NCI-H1048 (cell line): Measurements from ENCODE around the gene CRTC1.

Experiments
- DNase-seq: peaks from one replicate; lab custom pipeline; 2025; lab: John Stamatoyannopoulos, UW

Gene CRTC1

GRCh38 chr19:18651733-18652132 is 31.7 kb upstream of the CRTC1 start:
- no peak for DNase-seq

GRCh38 chr19:18653853-18654252 is 29.6 kb upstream of the CRTC1 start:
- no peak for DNase-seq

DNA sequence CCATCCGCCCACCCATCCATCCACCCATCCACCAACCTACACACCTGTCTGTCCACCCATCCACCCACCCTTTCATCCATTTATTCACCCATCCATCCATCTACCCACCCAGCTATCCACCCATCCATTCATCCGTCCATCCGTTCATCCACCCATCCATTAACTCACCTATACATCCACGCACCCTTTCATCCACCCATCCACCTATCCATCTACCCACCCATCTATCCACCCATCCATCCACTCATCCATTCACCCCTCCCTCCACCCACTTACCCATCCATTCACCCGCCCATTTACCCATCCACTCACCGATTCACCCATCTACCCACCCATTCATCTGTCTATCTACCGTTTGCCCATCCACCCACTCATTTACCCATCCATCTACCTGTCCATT is 29.0 kb upstream of the CRTC1 start:
- no peak for DNase-seq

DNA sequence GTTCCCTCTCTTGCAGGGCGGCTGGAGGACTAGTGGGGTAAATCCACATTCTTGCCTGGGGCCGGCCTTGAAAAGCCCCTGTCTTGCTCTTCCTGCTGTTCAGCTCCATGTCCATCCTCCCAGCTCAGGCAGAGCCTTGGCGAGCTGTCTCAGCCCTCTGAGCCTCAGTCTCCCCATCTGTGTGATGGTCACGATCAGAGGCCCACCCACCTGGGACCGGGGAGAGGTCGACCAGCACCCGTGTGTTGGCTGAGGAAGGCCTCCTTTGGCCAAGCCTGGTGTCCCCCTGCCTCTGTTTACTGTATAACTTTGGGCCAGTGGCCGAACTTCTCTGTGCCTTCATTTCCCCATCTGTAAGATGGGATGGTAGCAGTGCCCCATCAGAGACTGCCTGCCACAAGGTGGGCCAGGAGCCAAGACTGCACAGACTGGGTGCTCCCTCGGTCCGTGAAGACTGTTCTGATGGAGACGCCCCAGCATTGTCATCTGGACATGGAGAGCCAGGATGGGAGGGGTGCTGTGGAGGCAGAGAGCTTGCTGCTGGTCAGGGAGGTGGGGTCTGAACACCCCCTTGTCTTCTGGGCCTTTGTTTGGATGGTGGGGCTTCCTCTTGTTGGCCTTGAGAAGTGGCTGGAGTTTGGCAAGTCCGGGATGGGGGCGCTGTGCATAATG is 28.2 kb upstream of the CRTC1 start:
- no peak for DNase-seq

DNA sequence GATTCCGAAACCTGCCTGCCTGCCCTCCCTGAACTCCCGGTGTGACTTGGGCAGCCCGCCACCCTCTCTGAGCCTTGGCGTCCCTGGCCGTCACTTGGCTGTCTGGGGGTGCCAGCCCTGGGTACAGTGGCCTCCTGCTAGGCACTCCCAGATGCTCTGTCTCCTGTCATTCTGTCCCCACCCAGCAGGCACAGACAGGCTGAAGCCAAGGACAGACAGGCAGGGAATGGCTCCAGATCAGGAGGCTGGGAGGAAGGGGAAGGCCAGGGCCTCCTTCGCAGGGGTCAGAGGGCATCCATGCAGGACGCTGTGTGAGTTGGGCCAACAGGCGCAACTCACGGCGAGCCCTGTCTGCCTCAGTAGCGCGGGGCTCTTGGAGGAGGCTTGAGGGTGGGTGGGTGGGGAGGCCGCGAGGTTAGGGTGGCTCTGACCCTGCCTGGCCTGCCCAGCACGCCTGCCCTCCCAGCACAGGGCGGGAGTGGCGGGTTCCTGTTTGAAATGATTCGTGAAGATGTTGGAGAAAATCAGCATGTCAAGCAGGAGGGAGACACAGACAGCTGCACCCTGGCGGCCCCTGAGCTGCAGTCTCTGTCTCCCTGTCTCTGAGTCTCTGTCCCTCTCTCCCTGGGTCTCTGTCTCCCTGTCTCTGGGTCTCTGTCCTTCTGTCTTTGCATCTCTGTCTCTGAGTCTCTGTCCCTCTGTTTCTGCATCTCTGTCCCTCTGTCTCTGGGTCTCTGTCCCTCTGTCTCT is 27.0 kb upstream of the CRTC1 start:
- no peak for DNase-seq

GRCh38 chr19:18657590-18658365 is 25.7 kb upstream of the CRTC1 start:
- DNase-seq: no peak

GRCh38 chr19:18658366-18658855 is 25.1 kb upstream of the CRTC1 start:
- DNase-seq: no peak

- no peak for DNase-seq
These were observed 24.0 kb upstream of the CRTC1 start for GRCh38 chr19:18659281-18660050.

DNA sequence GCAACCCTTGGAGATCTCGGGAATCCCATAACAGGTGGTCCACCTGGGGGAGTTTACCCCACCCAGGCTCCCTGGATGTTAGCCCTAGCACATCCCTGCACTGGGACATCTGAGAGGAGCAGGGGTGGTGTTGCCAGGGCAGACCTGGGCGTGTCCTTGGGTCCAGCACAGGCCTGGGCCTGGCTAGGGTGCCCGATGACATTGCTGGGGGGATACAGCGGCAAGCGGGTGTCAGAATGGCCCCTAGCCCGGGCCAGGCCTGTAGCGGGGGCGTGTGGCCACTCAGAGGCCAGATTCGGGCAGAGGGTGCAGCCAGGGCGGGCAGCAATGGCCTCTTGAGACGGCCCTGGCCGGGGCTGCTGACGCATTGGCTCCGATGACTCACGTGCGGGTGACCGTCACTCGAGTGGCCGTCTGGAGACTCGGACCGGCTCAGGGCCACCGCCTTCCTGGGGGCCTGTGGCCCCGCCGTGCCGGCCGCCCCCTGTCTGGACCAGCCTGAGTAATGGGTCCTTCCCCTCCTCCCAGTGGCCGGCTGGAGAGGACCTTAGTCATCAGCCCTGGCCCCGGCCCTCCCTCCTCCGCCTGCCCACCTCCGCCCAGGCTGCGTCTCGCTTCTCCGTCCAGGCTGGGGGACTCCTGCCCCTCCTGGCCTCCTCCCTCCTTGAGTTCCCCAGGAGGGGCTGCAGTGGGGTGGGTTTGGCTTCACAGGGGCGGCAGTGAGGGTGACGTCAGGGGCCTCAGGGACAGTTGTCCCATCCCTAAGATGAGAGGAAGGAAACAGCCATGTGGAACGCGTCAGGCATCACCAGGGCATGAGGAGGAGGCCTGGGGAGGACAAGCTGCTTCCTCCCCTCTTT is 23.2 kb upstream of the CRTC1 start:
- no peak for DNase-seq

DNA sequence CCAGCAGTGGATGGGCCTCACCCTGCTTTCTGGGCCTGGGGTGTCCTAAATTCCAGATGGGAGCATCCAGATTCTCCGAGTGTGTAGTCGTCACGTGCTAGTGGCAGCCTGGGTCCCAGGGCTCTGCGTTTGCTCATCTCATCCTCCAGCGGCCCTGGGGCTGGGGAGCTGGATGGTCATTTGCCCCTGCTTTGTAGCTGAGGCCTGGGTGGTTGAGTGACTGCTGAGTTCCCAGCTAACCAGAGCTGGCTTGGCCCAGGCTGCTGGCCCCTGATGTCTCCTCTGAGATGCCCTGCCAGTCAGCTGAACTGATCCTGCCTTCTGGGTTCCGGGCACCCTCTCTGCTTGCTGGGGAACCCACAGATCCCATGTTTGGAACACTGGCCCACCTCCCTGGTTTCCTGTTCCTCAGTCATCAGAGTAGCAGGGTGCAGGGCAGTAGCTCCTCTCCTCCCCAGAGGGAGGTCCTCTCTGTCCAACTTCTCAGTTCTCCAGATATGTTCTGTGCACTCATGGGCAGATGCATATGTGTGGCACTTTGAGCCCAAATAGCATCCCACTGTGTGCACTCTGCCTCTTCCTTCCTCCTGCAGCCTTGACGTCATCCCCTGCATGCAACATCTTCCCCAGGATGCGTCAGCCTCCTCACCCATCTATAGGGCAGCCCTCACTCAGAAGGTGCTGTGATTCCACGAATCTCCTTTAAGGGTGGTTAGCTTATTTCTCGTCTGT is 22.4 kb upstream of the CRTC1 start:
- no peak for DNase-seq

GRCh38 chr19:18662972-18663732 is 20.3 kb upstream of the CRTC1 start:
- DNase-seq: no peak

- DNase-seq: no peak
These were observed 19.4 kb upstream of the CRTC1 start for GRCh38 chr19:18663940-18664530.

DNA sequence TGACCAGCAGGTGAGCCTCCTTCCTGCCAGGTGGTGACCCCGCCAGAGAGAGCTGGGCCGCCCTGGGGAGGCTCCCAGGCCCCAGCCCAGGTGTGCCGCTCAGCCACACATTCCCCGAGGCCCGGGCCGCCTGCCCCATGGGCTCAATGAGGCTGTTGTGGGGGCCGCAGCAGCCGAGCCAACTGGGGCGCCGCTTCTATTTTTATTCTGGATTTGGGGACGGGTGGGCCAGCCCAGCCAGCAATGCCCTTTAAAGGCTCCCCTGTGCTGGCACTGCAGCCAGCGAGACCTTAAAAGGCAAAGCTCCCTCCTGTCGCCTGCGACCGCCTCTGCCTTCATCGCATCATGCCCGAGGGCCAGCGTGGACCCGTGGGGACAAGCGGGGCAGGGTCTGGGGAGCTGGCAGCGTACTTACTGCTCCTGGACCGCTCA is 17.7 kb upstream of the CRTC1 start:
- no peak for DNase-seq

DNA sequence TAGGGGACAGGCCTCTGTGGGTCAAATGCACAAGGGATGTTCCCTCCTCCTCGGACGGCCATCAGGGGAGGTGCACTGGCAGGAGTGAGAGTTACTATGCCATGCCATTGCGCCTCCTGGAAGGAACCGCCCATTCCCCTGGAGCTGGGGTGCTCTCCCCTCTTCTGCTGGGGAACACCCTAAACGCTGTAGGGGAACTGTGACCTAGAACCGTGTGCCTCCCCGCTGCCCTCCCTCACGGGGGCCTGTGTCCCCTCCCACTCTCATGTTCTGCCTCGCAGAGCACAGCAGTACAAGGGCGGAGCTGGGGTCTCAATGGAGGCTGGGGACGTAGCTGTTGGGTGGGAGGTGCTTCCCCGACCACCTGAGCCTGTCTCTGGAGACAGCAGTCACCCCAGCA is 17.2 kb upstream of the CRTC1 start:
- DNase-seq: no peak

- no peak for DNase-seq
These were observed 16.7 kb upstream of the CRTC1 start for GRCh38 chr19:18666784-18667183.

- no peak for DNase-seq
These were observed 15.8 kb upstream of the CRTC1 start for GRCh38 chr19:18667531-18668251.

GRCh38 chr19:18668252-18668631 is 15.2 kb upstream of the CRTC1 start:
- no peak for DNase-seq

- DNase-seq: no peak
These were observed 14.5 kb upstream of the CRTC1 start for GRCh38 chr19:18668744-18669523.
